ENCODE measurements around the gene MECP2. TPM values are rescaled to one million over a fixed set of nuclear protein-coding genes. Genes with fewer than 3 reads are reported as not detected.
A peak's percentile ranks its signal among the peaks of the same experiment; 100 is the strongest.
"Not testable (repeated sequence)": the region's sequence is repeated elsewhere in the genome, so short reads cannot be mapped to it uniquely, and the experiment has no call there.

The MECP2 gene
- total RNA-seq (2014; rRNA removed; shearing (Covaris generic)) (31.2 and 45.8 TPM in 2 replicates), total RNA-seq (2022) (48.6 and 50.2 TPM in 2 replicates), Bru-seq, nascent RNA (percentile 66 among the genes with signal in this experiment), BruChase-seq, experiment 1, labeled RNA remaining after a 6-hour chase (percentile 76 among the genes with signal in this experiment), BruChase-seq, experiment 2, labeled RNA remaining after a 2-hour chase (percentile 74 among the genes with signal in this experiment)
- long read RNA-seq, full-length matches to known transcripts: 28 of 47 reads
- long read RNA-seq, partial matches to known transcripts: 1 of 47 reads
- long read RNA-seq, other reads (novel, unspliced or antisense): 18 of 47 reads

GRCh38 chrX:154097589-154098541 is at the start of gene MECP2:
Gene MECP2, minus strand, starts transcription at chrX:154097717.
- CTCF ChIA-PET (ENCODE audit: unreplicated experiment): no interaction called here
- Histone ChIP-seq H3K36me3 (ENCODE audit: insufficient read depth, low read length) (peaks cover 12% of the 10 kb centered on the region; the same call in 1 of the 2 replicates), H3K79me2 (ENCODE audit: insufficient read depth, low read depth, low read length) (peaks cover 42% of the 10 kb centered on the region), H3K9me3 (ENCODE audit: low read length) (no peaks in the 10 kb centered on the region), H3K4me1 (ENCODE audit: insufficient read depth, low read length, poor library complexity, severe bottlenecking) (peaks cover 42% of the 10 kb centered on the region), H3K9me2 (ENCODE audit: insufficient read depth, low read length) (no peaks in the 10 kb centered on the region), H3K27ac (ENCODE audit: low read depth, low read length, poor library complexity, severe bottlenecking) (peak within 1 kb of the TSS; percentile 37), H4K20me1 (ENCODE audit: insufficient read depth, low read length) (peaks cover 14% of the 10 kb centered on the region), H2AFZ (ENCODE audit: low read length) (peak within 1 kb of the TSS; percentile 78), H3K4me3 (ENCODE audit: low read depth, low read length, poor library complexity, severe bottlenecking) (peak within 1 kb of the TSS; percentile 75), H3K4me2 (ENCODE audit: low read length) (peak within 1 kb of the TSS; percentile 89)
- TF ChIP-seq EZH2phosphoT487 (IDR thresholded peaks at IDR 0.05; ENCODE audit: borderline replicate concordance, low read depth, low read length) (no peak), CTCF (conservative IDR thresholded peaks at IDR 0.05; ENCODE audit: low read length) (no peak)
- DNase-seq (ENCODE audit: low spot score): peak; percentile 90
- intact Hi-C loops (cut with micrococcal nuclease; ENCODE audit: unreplicated experiment): no loop called here
- BruUV-seq (replicated peaks): no TSS peak
- POLR2A ChIA-PET: no interaction called here

- H2AFZ ChIP-seq (ENCODE audit: low read length); CTCF ChIA-PET (ENCODE audit: unreplicated experiment); DNase-seq (ENCODE audit: low spot score); H3K36me3 ChIP-seq (ENCODE audit: insufficient read depth, low read length); intact Hi-C loops (cut with micrococcal nuclease; ENCODE audit: unreplicated experiment); H3K4me1 ChIP-seq (ENCODE audit: insufficient read depth, low read length, poor library complexity, severe bottlenecking); H3K9me3 ChIP-seq (ENCODE audit: low read length); H3K4me2 ChIP-seq (ENCODE audit: low read length); H3K4me3 ChIP-seq (ENCODE audit: low read depth, low read length, poor library complexity, severe bottlenecking); BruUV-seq (replicated peaks); H3K9me2 ChIP-seq (ENCODE audit: insufficient read depth, low read length); H3K27ac ChIP-seq (ENCODE audit: low read depth, low read length, poor library complexity, severe bottlenecking); H4K20me1 ChIP-seq (ENCODE audit: insufficient read depth, low read length); H3K79me2 ChIP-seq (ENCODE audit: insufficient read depth, low read depth, low read length); POLR2A ChIA-PET: not testable (repeated sequence)
Measured at GRCh38 chrX:154144010-154144409, 46.5 kb upstream of the MECP2 start, which contains the start of gene OPN1LW. Gene OPN1LW, plus strand, starts transcription at chrX:154144243. Its CDS starts 41 bp downstream, at chrX:154144284.

GRCh38 chrX:154142950-154143745 is 45.6 kb upstream of the MECP2 start:
- H3K9me2 ChIP-seq (ENCODE audit: insufficient read depth, low read length): no peaks in the 10 kb centered on the region
- H3K4me1 ChIP-seq (ENCODE audit: insufficient read depth, low read length, poor library complexity, severe bottlenecking): no peaks in the 10 kb centered on the region
- no peaks in the 10 kb centered on the region for H3K36me3 ChIP-seq (ENCODE audit: insufficient read depth, low read length)
- no TSS peak for BruUV-seq (replicated peaks)
- no peaks in the 10 kb centered on the region for H4K20me1 ChIP-seq (ENCODE audit: insufficient read depth, low read length)
- no peaks in the 10 kb centered on the region for H3K79me2 ChIP-seq (ENCODE audit: insufficient read depth, low read depth, low read length)
- intact Hi-C loops (cut with micrococcal nuclease; ENCODE audit: unreplicated experiment): no loop called here
- H3K9me3 ChIP-seq (ENCODE audit: low read length): no peaks in the 10 kb centered on the region
- no peak overlapping the region for H3K27ac ChIP-seq (ENCODE audit: low read depth, low read length, poor library complexity, severe bottlenecking)
- no peak overlapping the region for H3K4me3 ChIP-seq (ENCODE audit: low read depth, low read length, poor library complexity, severe bottlenecking)
- TF ChIP-seq EZH2phosphoT487 (IDR thresholded peaks at IDR 0.05; ENCODE audit: borderline replicate concordance, low read depth, low read length) (no peak), CTCF (conservative IDR thresholded peaks at IDR 0.05; ENCODE audit: low read length) (no peak)
- ChIA-PET POLR2A (no interaction called here), CTCF (ENCODE audit: unreplicated experiment) (no interaction called here)
- H2AFZ ChIP-seq (ENCODE audit: low read length): no peak overlapping the region
- DNase-seq (ENCODE audit: low spot score): no peak
- H3K4me2 ChIP-seq (ENCODE audit: low read length): no peak overlapping the region
